Liver (tissue), 9 donors: ENCODE results near the gene LECT2. TPM values are rescaled to one million over a fixed set of nuclear protein-coding genes. Genes with fewer than 3 reads are reported as not detected.
A peak's percentile ranks its signal among the peaks of the same experiment; 100 is the strongest.

Experiments used
- DNase-seq: peaks from one replicate; pipeline ENCODE4 v3.0.0-alpha.2; 2017; ENCODE audit warnings: low spot score
- H3K27ac ChIP-seq, 2 donors: one replicate each; pipeline ENCODE4 v1.7.0; 2013; ENCODE audit warnings: inconsistent platforms in 2 of 2, low read length in 2 of 2, control low read depth in 1 of 2, low read depth in 1 of 2, mild to moderate bottlenecking in 1 of 2
- H3K27me3 ChIP-seq, 4 donors: one replicate each; pipeline versions ENCODE4 v1.6.1 to v1.7.0; 2013; ENCODE audit warnings: low read length in 3 of 4, inconsistent platforms in 1 of 4, mild to moderate bottlenecking in 1 of 4, moderate library complexity in 1 of 4; ENCODE audit not compliant: control insufficient read depth in 4 of 4, insufficient read depth in 4 of 4
- H3K36me3 ChIP-seq, 4 donors: one replicate each; pipeline versions ENCODE4 v1.6.1 to v1.7.0; 2013; ENCODE audit warnings: low read length in 3 of 4, mild to moderate bottlenecking in 3 of 4, low read depth in 1 of 4, moderate library complexity in 1 of 4; ENCODE audit not compliant: control insufficient read depth in 4 of 4, insufficient read depth in 3 of 4
- H3K4me1 ChIP-seq, 4 donors: one replicate each; pipeline versions ENCODE4 v1.6.1 to v1.7.0; 2013; ENCODE audit warnings: low read length in 3 of 4, mild to moderate bottlenecking in 3 of 4, moderate library complexity in 1 of 4; ENCODE audit not compliant: control insufficient read depth in 4 of 4, insufficient read depth in 4 of 4
- H3K4me3 ChIP-seq, 3 donors: one replicate each; pipeline versions ENCODE4 v1.6.1 to v1.7.0; 2013; ENCODE audit warnings: low read length in 3 of 3, control low read depth in 1 of 3, low read depth in 1 of 3, mild to moderate bottlenecking in 1 of 3
- H3K9ac ChIP-seq, 2 donors: one replicate each; pipeline ENCODE4 v1.7.0; 2013; ENCODE audit warnings: low read length in 2 of 2, mild to moderate bottlenecking in 2 of 2, moderate library complexity in 2 of 2, control low read depth in 1 of 2, low read depth in 1 of 2
- H3K9me3 ChIP-seq, 4 donors: one replicate each; pipeline versions ENCODE4 v1.6.1 to v1.7.0; 2013; ENCODE audit warnings: low read length in 3 of 4; ENCODE audit not compliant: control insufficient read depth in 4 of 4
- ATF3 ChIP-seq: IDR thresholded peaks from 2 replicates; pipeline ENCODE4 v1.6.1; 2016; ENCODE audit warnings: antibody characterized with exemption
- EGR1 ChIP-seq, 2 donors: IDR thresholded peaks; 2 replicates each; pipeline ENCODE4 v1.6.1; 2016 to 2018; ENCODE audit warnings: antibody characterized with exemption in 2 of 2, low read depth in 2 of 2
- FOXA1 ChIP-seq: IDR thresholded peaks from 2 replicates; pipeline ENCODE4 v1.6.1; 2016; ENCODE audit warnings: antibody characterized with exemption
- FOXA2 ChIP-seq: IDR thresholded peaks from 2 replicates; pipeline ENCODE4 v1.6.1; 2016; ENCODE audit warnings: antibody characterized with exemption
- GABPA ChIP-seq, 2 donors: IDR thresholded peaks in 1 of 2; conservative IDR thresholded peaks in 1 of 2; 2 replicates each; pipeline ENCODE4 v1.6.1; 2016; ENCODE audit warnings: antibody characterized with exemption in 2 of 2, mild to moderate bottlenecking in 1 of 2, moderate library complexity in 1 of 2
- HNF4A ChIP-seq, 2 donors: conservative IDR thresholded peaks; 2 replicates each; pipeline ENCODE4 v1.6.1; 2016; ENCODE audit warnings: antibody characterized with exemption in 2 of 2, mild to moderate bottlenecking in 2 of 2
- HNF4G ChIP-seq: IDR thresholded peaks from 2 replicates; pipeline ENCODE4 v1.6.1; 2016; ENCODE audit warnings: antibody characterized with exemption
- JUND ChIP-seq, 2 donors: IDR thresholded peaks; 2 replicates each; pipeline ENCODE4 v1.6.1; 2016; ENCODE audit warnings: antibody characterized with exemption in 2 of 2
- NR2F2 ChIP-seq: IDR thresholded peaks from 2 replicates; pipeline ENCODE4 v1.6.1; 2016; ENCODE audit warnings: antibody characterized with exemption
- RAD21 ChIP-seq, 2 donors: IDR thresholded peaks; 2 replicates each; pipeline ENCODE4 v1.6.1; 2016; ENCODE audit warnings: antibody characterized with exemption in 2 of 2, mild to moderate bottlenecking in 2 of 2
- REST ChIP-seq: IDR thresholded peaks from 2 replicates; pipeline ENCODE4 v1.6.1; 2016; ENCODE audit warnings: antibody characterized with exemption, mild to moderate bottlenecking
- RXRA ChIP-seq, 2 donors: IDR thresholded peaks; 2 replicates each; pipeline ENCODE4 v1.6.1; 2017 to 2018; ENCODE audit warnings: antibody characterized with exemption in 2 of 2, mild to moderate bottlenecking in 1 of 2
- SP1 ChIP-seq: IDR thresholded peaks from 2 replicates; pipeline ENCODE4 v1.6.1; 2018; ENCODE audit warnings: antibody characterized with exemption, mild to moderate bottlenecking
- TAF1 ChIP-seq: conservative IDR thresholded peaks from 2 replicates; pipeline ENCODE4 v1.6.1; 2016; ENCODE audit warnings: antibody characterized with exemption, mild to moderate bottlenecking
- YY1 ChIP-seq: IDR thresholded peaks from 2 replicates; pipeline ENCODE4 v1.6.1; 2016; ENCODE audit warnings: antibody characterized with exemption, mild to moderate bottlenecking
- WGBS: extraction: QIAGEN DNeasy Blood & Tissue Kit; methylation state at CpG from one replicate; pipeline ENCODE4 v1.1.7; 2013; 5-methylcytosine and 5-hydroxymethylcytosine counted together
- polyA plus RNA-seq, 2 donors: library from polyadenylated mRNA; stranded (reverse) in 1 of 2; unstranded in 1 of 2; fragments of 200-250 nt in 1 of 2; fragments of >200 nt in 1 of 2; fragmentation: Nextera tagmentation in 1 of 2; extraction: Ambion mirVana in 1 of 2; gene quantifications; one replicate each; pipeline versions ENCODE4 v1.2.1 to v1.2.3, GENCODE V29; 2013 to 2015
- total RNA-seq, 2 donors: library from RNA; depleted of rRNA; stranded (reverse); fragments of >200 nt; gene quantifications; one replicate each; pipeline ENCODE4 v1.2.3, GENCODE V29; 2014
- TF ChIP-seq, protein P1 (sequence below): IDR thresholded peaks from 2 replicates; pipeline ENCODE4 v1.6.1; 2016; ENCODE audit warnings: antibody characterized with exemption
- TF ChIP-seq, protein P2 (sequence below): IDR thresholded peaks from 2 replicates; pipeline ENCODE4 v1.6.1; 2016; ENCODE audit warnings: antibody characterized with exemption
- donor health status: healthy.
- donor health status: healthy.
- donor health status: healthy.
- donor health status: healthy.
- donor health status: healthy.

LECT2 gene
- total and polyA plus RNA-seq, 4 donors: 27.4 to 93.8 (median 81.1) TPM

DNA sequence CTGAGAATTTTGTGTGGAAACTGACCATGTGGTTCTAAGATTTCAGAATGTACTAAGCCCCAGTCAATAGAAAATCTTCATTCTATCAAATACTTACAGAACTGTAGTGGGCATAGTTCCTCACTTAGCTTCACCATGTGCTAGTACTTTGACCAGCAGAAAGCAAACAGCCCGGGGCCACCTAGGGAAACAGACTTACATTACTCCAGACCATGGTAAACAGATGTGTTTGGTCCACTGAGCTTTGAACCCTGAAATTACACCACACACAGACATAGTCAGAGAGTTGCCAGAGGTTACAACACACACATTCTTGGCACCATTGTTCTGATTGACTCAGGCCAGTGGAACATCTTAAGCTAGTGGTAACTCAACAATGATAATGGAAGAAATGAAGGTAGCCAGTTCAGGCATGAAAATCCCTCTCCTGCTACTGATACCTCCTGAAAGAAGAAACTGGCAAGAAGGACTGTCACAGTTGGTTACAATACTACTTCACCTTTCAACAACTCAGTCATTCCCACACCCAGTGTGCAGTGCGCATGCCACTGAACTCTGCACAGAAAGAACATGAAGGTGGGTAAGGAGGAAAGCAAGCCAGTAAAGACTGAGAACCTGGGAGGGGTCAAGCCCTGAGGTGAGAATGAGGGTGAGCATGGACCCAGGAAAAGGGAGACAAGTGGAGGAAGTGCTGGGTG lies 18.7 kb upstream of the LECT2 start (continued):
- peak; percentile 96 for TF ChIP-seq HNF4G
- TF ChIP-seq ATF3: peak; percentile 70
- peak; percentile 92 for TF ChIP-seq FOXA2
- TF ChIP-seq, protein P1, sequence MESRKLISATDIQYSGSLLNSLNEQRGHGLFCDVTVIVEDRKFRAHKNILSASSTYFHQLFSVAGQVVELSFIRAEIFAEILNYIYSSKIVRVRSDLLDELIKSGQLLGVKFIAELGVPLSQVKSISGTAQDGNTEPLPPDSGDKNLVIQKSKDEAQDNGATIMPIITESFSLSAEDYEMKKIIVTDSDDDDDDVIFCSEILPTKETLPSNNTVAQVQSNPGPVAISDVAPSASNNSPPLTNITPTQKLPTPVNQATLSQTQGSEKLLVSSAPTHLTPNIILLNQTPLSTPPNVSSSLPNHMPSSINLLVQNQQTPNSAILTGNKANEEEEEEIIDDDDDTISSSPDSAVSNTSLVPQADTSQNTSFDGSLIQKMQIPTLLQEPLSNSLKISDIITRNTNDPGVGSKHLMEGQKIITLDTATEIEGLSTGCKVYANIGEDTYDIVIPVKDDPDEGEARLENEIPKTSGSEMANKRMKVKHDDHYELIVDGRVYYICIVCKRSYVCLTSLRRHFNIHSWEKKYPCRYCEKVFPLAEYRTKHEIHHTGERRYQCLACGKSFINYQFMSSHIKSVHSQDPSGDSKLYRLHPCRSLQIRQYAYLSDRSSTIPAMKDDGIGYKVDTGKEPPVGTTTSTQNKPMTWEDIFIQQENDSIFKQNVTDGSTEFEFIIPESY: peak; percentile 93
- peak; percentile 92 for TF ChIP-seq FOXA1

GRCh38 chr5:135971701-135972100 lies 16.9 kb upstream of the LECT2 start:
- 12% methylated on average over 1 of the region's 1 CpG for WGBS
- Histone ChIP-seq H3K36me3 (no peaks in the 10 kb centered on the region), H3K27ac (no peak overlapping the region), H3K27me3 (no peaks in the 10 kb centered on the region), H3K4me1 (peaks cover 11 to 42% (median 30%) of the 10 kb centered on the region in 4 donors), H3K9me3 (no peaks in the 10 kb centered on the region), H3K9ac (no peak overlapping the region), H3K4me3 (no peak overlapping the region)
- no peak for DNase-seq
- no peak for TF ChIP-seq YY1

GRCh38 chr5:135966790-135967189 lies 12.0 kb upstream of the LECT2 start:
- Histone ChIP-seq H3K27me3 (no peaks in the 10 kb centered on the region), H3K27ac (no peak overlapping the region), H3K9me3 (no peaks in the 10 kb centered on the region), H3K4me1 (no peaks in the 10 kb centered on the region), H3K4me3 (no peak overlapping the region), H3K36me3 (no peaks in the 10 kb centered on the region), H3K9ac (no peak overlapping the region)
- no peak for TF ChIP-seq HNF4A (conservative IDR thresholded peaks at IDR 0.05)
- no peak for TF ChIP-seq GABPA (IDR thresholded peaks at IDR 0.05 in 1 of 2, conservative IDR thresholded peaks at IDR 0.05 in 1 of 2)
- no peak for TF ChIP-seq TAF1
- no peak for TF ChIP-seq ATF3
- TF ChIP-seq YY1: no peak
- no peak for TF ChIP-seq RAD21 (IDR thresholded peaks at IDR 0.05)
- TF ChIP-seq FOXA1: no peak
- TF ChIP-seq RXRA (IDR thresholded peaks at IDR 0.05): no peak
- no peak for TF ChIP-seq EGR1 (IDR thresholded peaks at IDR 0.05; ENCODE audit: low read depth in 2 of 2)
- no peak for TF ChIP-seq HNF4G
- TF ChIP-seq, protein P2, sequence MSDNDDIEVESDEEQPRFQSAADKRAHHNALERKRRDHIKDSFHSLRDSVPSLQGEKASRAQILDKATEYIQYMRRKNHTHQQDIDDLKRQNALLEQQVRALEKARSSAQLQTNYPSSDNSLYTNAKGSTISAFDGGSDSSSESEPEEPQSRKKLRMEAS: no peak
- no peak for TF ChIP-seq FOXA2
- TF ChIP-seq NR2F2: no peak
- TF ChIP-seq REST: no peak
- TF ChIP-seq, protein P1: no peak
- no peak for TF ChIP-seq JUND (IDR thresholded peaks at IDR 0.05)
- TF ChIP-seq SP1: no peak
- WGBS: 90% methylated on average over 3 of the region's 3 CpGs
- no peak for DNase-seq
